Activated CD4-positive, alpha-beta memory T cell treated with anti-CD3 and anti-CD28 coated beads, Interleukin-2, amount 10 ng/mL, durations not matched to agents 7 days and 5 days (primary cell): ENCODE data around the gene SUSD5. TPM values are rescaled to one million over a fixed set of nuclear protein-coding genes. Genes with fewer than 3 reads are reported as not detected.
"Not testable (repeated sequence)": the region's sequence is repeated elsewhere in the genome, so short reads cannot be mapped to it uniquely, and the experiment has no call there.

Source experiments
- CTCF ChIA-PET: fragments of 350-600 bp; sonication (Branson Sonifier 250); formaldehyde crosslinking; loops from one replicate; lab custom pipeline; 2021; ENCODE audit warnings: antibody characterized with exemption, inconsistent platforms; lab: Charles Lee
- POLR2A ChIA-PET: fragments of 350-600 bp; sonication (Branson Sonifier 250); formaldehyde crosslinking; loops from one replicate; lab custom pipeline; 2021; ENCODE audit warnings: antibody characterized with exemption; lab: Charles Lee
- DNase-seq: peaks from one replicate; pipeline ENCODE4 v3.0.0-alpha.2; 2020
- H3K27ac Mint-ChIP-seq: one replicate; pipeline ENCODE4 v1.8.0; 2021; ENCODE audit warnings: mild to moderate bottlenecking, mixed read lengths
- H3K27me3 Mint-ChIP-seq: one replicate; pipeline ENCODE4 v1.8.0; 2021; ENCODE audit warnings: mixed read lengths
- H3K36me3 Mint-ChIP-seq: one replicate; pipeline ENCODE4 v1.8.0; 2021; ENCODE audit warnings: low read depth, mixed read lengths
- H3K4me1 Mint-ChIP-seq: one replicate; pipeline ENCODE4 v1.8.0; 2021; ENCODE audit warnings: mixed read lengths
- H3K4me3 Mint-ChIP-seq: one replicate; pipeline ENCODE4 v1.8.0; 2021; ENCODE audit warnings: mild to moderate bottlenecking, mixed read lengths
- H3K9me3 Mint-ChIP-seq: one replicate; pipeline ENCODE4 v1.8.0; 2021; ENCODE audit warnings: mixed read lengths
- total RNA-seq, 2 experiments: library from RNA; stranded (reverse); gene quantifications; one replicate each; pipeline ENCODE4 v1.2.3, GENCODE V29; 2021

SUSD5 gene
- total RNA-seq, 2 experiments from 2014 or later, result not detected

GRCh38 chr3:33181641-33182040, 37.0 kb downstream of the SUSD5 start:
- DNase-seq, POLR2A ChIA-PET, H3K27ac Mint-ChIP-seq, H3K4me3 Mint-ChIP-seq, H3K4me1 Mint-ChIP-seq, H3K36me3 Mint-ChIP-seq, CTCF ChIA-PET, H3K9me3 Mint-ChIP-seq: not testable (repeated sequence)
- H3K27me3 Mint-ChIP-seq, result peaks cover 18% of the 10 kb centered on the region

DNA sequence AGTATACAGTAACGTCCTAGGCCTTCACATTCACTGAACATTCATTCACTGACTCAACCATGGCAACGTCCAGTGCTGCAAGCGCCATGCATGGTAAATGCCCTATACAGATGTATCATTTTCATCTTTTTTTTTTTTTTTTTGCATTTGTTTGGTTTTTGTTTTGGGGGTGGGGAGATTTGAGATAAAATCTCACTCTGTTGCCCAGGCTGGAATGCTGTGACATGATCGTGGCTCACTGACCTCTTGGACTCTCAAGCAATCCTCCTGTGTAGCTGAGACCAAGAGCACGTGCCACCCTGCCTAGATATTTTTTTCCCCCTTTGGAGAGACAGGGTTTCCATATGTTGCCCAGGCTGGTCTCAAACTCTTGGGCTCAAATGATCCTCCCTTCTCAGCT, 37.4 kb downstream of the SUSD5 start:
- ChIA-PET CTCF (no interaction called here), POLR2A (no interaction called here)
- Mint-ChIP-seq H3K27me3 (peaks cover 19% of the 10 kb centered on the region), H3K9me3 (no peaks in the 10 kb centered on the region), H3K36me3 (no peaks in the 10 kb centered on the region), H3K4me1 (no peaks in the 10 kb centered on the region), H3K27ac (no peak overlapping the region), H3K4me3 (no peak overlapping the region)
- no peak for DNase-seq

DNA sequence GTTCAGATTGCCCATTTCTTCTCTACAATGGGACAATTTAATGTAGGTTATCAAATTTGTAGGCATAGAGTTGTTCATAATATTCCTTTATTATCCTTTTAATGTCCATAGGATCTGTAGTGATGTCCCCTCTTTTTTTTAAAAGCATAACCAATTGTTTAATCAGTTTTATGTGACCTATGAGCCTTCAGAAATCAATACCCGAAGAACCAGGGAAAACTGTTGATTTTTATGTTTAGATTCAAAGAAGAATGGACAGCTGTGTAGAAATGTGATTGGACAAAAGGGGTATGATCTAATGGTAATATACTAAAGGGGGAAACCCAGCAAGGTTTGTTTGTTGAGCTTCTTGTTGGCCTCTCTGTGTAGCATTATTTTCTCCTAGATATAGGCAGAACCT, 39.5 kb downstream of the SUSD5 start:
- Mint-ChIP-seq H3K9me3 (no peaks in the 10 kb centered on the region), H3K27ac (no peak overlapping the region), H3K27me3 (peaks cover 16% of the 10 kb centered on the region), H3K36me3 (no peaks in the 10 kb centered on the region), H3K4me1 (no peaks in the 10 kb centered on the region), H3K4me3 (no peak overlapping the region)
- no peak for DNase-seq
- ChIA-PET POLR2A (no interaction called here), CTCF (no interaction called here)

DNA sequence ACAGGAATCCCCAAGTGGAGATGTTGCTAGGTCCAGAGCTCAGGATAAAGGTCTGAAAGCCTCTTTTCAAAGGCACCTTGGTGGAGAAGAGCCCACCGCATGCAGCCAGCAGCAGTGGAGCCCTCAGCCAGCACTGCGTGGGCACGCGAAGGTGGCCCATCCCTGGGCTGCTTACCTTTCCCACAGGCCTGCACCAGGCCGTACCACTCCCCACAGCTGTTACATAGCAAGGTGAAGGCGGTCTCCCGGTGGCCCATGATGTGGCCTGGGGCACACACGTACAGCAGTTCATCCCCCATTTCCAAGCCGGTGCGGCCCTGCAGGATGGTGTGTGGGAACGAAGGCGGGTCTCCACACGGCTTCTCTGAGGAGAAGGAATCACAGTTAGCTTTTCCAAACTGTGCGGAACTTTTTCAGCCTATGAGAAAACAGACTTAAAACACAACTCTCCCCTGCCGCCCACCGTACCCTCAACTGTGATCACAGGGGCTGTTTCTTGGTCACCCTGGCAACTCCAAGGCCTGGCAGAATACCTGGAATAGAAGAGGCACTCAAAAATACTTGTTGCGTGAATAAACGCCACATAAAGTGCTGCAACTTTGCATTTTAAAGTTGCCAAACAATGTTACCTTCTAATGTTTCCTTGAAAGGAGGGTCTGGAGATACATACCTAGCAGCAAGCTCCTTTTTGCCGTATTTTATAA, 43.7 kb downstream of the SUSD5 start:
- H3K27ac Mint-ChIP-seq, result no peak overlapping the region
- no peaks in the 10 kb centered on the region for H3K36me3 Mint-ChIP-seq
- no peak for DNase-seq
- peaks cover 2% of the 10 kb centered on the region for H3K9me3 Mint-ChIP-seq
- CTCF ChIA-PET, result no interaction called here
- POLR2A ChIA-PET, result no interaction called here
- peaks cover 14% of the 10 kb centered on the region for H3K27me3 Mint-ChIP-seq
- H3K4me1 Mint-ChIP-seq, result peaks cover 13% of the 10 kb centered on the region
- H3K4me3 Mint-ChIP-seq, result no peak overlapping the region

GRCh38 chr3:33174095-33174494, 44.5 kb downstream of the SUSD5 start:
- Mint-ChIP-seq H3K27me3 (peaks cover 14% of the 10 kb centered on the region), H3K4me3 (no peak overlapping the region), H3K9me3 (peaks cover 2% of the 10 kb centered on the region), H3K4me1 (peaks cover 13% of the 10 kb centered on the region), H3K27ac (no peak overlapping the region), H3K36me3 (no peaks in the 10 kb centered on the region)
- ChIA-PET POLR2A (no interaction called here), CTCF (no interaction called here)
- DNase-seq, result no peak

GRCh38 chr3:33173672-33174071, 44.9 kb downstream of the SUSD5 start:
- Mint-ChIP-seq H3K9me3 (peaks cover 2% of the 10 kb centered on the region), H3K27me3 (peaks cover 14% of the 10 kb centered on the region), H3K4me1 (peaks cover 13% of the 10 kb centered on the region), H3K4me3 (no peak overlapping the region), H3K27ac (no peak overlapping the region), H3K36me3 (no peaks in the 10 kb centered on the region)
- no peak for DNase-seq
- POLR2A ChIA-PET, result no interaction called here
- CTCF ChIA-PET, result no interaction called here

DNA sequence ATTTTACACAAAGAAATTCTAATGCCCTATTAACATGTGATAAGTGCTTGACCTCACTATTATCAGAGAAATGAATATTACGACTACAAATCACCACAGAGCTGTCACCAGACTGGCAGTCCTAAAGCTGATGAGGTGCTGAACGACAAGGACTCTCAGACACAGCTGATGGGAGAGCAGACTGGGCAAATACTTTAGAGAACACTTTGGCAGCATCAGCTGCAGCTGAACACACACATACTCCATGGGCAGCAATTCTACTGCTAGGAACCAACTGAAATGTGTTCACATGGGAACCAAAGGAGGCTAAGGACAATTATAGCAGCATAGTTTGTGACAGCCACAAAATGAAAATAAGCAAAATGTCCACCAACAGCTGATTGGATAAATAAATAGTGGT, 45.5 kb downstream of the SUSD5 start:
- CTCF ChIA-PET, result no interaction called here
- POLR2A ChIA-PET, result no interaction called here
- no peak overlapping the region for H3K27ac Mint-ChIP-seq
- DNase-seq, result no peak
- H3K4me3 Mint-ChIP-seq, result no peak overlapping the region
- H3K27me3 Mint-ChIP-seq, result peaks cover 14% of the 10 kb centered on the region
- peaks cover 2% of the 10 kb centered on the region for H3K9me3 Mint-ChIP-seq
- H3K36me3 Mint-ChIP-seq, result no peaks in the 10 kb centered on the region
- peaks cover 13% of the 10 kb centered on the region for H3K4me1 Mint-ChIP-seq

DNA sequence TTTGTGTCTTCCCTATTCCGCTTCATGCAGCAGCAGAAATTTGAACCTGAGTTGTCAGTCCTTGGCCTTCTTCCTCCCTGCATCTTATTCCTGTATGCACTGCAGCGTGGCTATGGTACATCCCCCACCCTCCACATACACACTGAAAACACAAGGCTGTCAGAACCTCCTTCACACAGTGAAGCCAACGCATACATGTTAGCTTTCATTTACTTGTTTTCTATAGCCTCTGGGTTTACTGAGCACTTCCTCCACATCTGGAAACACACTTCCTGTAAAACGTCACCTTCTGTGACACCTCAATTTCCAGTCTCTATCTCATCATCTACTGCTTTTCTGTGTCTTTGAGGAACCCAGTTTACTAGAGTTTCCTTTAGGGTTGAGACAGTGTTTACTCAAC, 47.0 kb downstream of the SUSD5 start:
- Mint-ChIP-seq H3K4me3 (no peak overlapping the region), H3K27me3 (peaks cover 8% of the 10 kb centered on the region), H3K36me3 (no peaks in the 10 kb centered on the region), H3K9me3 (peaks cover 2% of the 10 kb centered on the region), H3K27ac (peak overlapping the region; percentile 7), H3K4me1 (peaks cover 13% of the 10 kb centered on the region)
- CTCF ChIA-PET, result interaction anchor here (0.7 to 1.2 kb wide), 2 partner anchors 40 to 1621 kb away, joined by 3 read pairs; no protein-coding TSS in a partner anchor
- POLR2A ChIA-PET, result no interaction called here
- DNase-seq, result no peak

GRCh38 chr3:33170531-33170930, 48.1 kb downstream of the SUSD5 start:
- H3K9me3 Mint-ChIP-seq, result peaks cover 2% of the 10 kb centered on the region
- ChIA-PET CTCF (interaction anchor here (1.9 kb wide), 1 partner anchor 39 kb away, joined by 5 read pairs; no protein-coding TSS in a partner anchor), POLR2A (no interaction called here)
- H3K36me3 Mint-ChIP-seq, result no peaks in the 10 kb centered on the region
- H3K27ac Mint-ChIP-seq, result no peak overlapping the region
- H3K4me1 Mint-ChIP-seq, result peaks cover 13% of the 10 kb centered on the region
- DNase-seq, result no peak
- peaks cover 2% of the 10 kb centered on the region for H3K27me3 Mint-ChIP-seq
- no peak overlapping the region for H3K4me3 Mint-ChIP-seq

DNA sequence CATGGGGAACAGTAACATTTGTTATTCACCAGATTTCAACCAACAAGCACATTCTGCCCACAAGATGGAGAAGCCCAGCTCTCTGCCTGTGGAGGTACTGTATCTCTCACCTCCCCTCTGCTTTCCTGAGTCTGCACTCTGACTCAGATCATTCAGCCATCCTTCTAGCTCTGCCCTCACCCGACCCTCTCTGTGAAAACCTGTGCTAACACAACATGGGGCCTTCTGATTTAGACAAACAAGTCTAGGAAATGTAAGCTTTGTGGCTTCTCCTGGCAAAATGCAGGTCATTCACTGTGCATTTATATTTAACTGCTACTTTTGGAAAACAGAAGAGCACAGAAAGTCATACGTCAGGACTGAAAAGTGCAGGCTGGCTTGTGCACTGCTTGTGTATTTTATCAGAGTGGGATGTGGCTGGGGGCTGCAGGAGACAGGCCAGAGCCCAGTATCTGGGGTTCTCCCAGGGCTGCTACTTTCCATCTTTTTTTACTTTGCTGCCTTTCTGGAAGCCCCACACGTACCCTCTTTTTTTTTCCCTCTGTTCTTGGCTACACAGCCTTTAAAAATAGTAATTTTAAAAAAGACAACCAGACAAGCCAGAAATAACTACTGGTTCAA, 50.8 kb downstream of the SUSD5 start:
- H3K27ac Mint-ChIP-seq, result no peak overlapping the region
- CTCF ChIA-PET, result interaction anchor here (1.1 to 1.5 kb wide), 2 partner anchors 37 to 619 kb away, joined by 4 to 5 read pairs; no protein-coding TSS in a partner anchor
- peaks cover 2% of the 10 kb centered on the region for H3K9me3 Mint-ChIP-seq
- peaks cover 6% of the 10 kb centered on the region for H3K27me3 Mint-ChIP-seq
- H3K4me3 Mint-ChIP-seq, result no peak overlapping the region
- H3K4me1 Mint-ChIP-seq, result peaks cover 13% of the 10 kb centered on the region
- no peak for DNase-seq
- POLR2A ChIA-PET, result no interaction called here
- H3K36me3 Mint-ChIP-seq, result no peaks in the 10 kb centered on the region

DNA sequence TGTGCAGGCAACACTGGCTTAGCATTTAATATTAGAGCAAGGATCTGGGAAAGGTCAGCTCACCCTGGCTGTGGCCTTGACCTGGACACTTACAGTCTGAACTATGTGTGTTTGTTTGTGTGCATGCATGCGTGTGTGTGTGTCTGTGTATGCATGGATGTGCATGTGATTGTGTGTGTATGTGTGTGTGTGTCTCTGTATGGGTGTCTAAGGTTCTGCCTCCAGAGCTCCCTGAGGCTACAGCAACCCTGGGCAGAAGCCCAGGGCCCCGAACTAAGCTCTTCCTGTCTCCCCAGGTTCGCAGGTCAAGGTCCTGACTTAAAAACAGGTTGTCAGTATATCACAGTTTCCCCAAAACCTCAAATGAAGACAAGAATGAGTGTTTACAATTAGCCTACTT, 51.3 kb downstream of the SUSD5 start:
- no peak for DNase-seq
- Mint-ChIP-seq H3K36me3 (no peaks in the 10 kb centered on the region), H3K4me3 (no peak overlapping the region), H3K4me1 (peaks cover 11% of the 10 kb centered on the region), H3K9me3 (peaks cover 2% of the 10 kb centered on the region), H3K27ac (no peak overlapping the region), H3K27me3 (peaks cover 8% of the 10 kb centered on the region)
- ChIA-PET POLR2A (no interaction called here), CTCF (interaction anchor here (1.1 to 1.5 kb wide), 2 partner anchors 37 to 620 kb away, joined by 4 to 5 read pairs; no protein-coding TSS in a partner anchor)

DNA sequence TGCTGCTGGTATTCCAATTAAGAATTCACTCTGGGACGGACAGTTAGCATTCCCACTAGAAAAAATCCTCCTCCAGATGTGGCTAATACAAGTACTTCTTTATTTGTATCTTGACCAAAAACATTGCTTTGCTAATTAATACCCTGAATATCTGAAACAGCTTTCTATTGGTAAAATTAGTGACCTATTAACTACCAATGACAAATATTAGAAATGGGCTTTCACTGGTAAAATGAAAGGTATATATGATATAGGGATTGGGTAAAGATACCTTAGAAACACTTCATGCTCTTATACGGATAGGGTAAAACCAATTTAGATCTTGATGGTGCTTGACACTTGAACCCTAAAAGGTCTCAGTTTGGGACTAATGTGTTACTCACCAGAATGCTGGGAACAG, 52.5 kb downstream of the SUSD5 start:
- no peak for DNase-seq
- Mint-ChIP-seq H3K4me3 (no peak overlapping the region), H3K36me3 (no peaks in the 10 kb centered on the region), H3K27me3 (peaks cover 16% of the 10 kb centered on the region), H3K9me3 (no peaks in the 10 kb centered on the region), H3K27ac (no peak overlapping the region), H3K4me1 (no peaks in the 10 kb centered on the region)
- ChIA-PET POLR2A (no interaction called here), CTCF (no interaction called here)

DNA sequence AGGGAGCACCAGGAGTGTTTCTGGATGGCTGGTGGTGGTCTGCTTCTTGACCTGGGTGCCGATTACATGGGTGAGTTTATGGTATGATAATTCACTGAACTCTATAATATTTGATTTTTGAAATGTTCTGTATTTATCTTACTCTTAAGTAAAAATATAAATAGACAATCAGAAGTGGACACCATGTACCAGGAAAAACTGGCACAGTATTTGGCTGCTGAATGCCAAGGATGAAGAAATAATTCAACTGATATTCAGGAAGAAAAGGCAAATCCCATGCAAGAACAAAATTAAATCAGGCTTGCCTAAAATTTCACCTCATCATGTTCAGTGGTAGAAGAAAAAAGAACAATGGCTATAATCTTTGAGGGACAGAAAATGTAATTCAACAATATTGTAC, 53.2 kb downstream of the SUSD5 start:
- Mint-ChIP-seq H3K27me3 (peaks cover 22% of the 10 kb centered on the region), H3K4me1 (no peaks in the 10 kb centered on the region), H3K9me3 (no peaks in the 10 kb centered on the region), H3K36me3 (no peaks in the 10 kb centered on the region), H3K27ac (no peak overlapping the region), H3K4me3 (no peak overlapping the region)
- CTCF ChIA-PET, result no interaction called here
- no peak for DNase-seq
- POLR2A ChIA-PET, result no interaction called here
